K562 (cell line): Measurements from ENCODE around the gene FBXW7. TPM values are rescaled to one million over a fixed set of nuclear protein-coding genes. Genes with fewer than 3 reads are reported as not detected.

Source experiments
- ATAC-seq: fragments of 200-7000 bp; cut with Tn5 transposase; 3 replicates; pipeline ENCODE4 v1.9.1; 2020; ENCODE audit warnings: moderate library complexity
- BruUV-seq: library from RNA; stranded (reverse); fragments of 400-500 nt; replicated peaks from 2 replicates; lab custom pipeline; 2021; lab: Mats Ljungman, UMichigan
- CTCF ChIA-PET: fragments of 300-600 bp; formaldehyde crosslinking; extraction: SDS; loops from one replicate; lab custom pipeline; 2021; ENCODE audit warnings: low intra/inter-chr PET ratio; lab: Yijun Ruan, JAX
- POLR2A ChIA-PET: fragments of 300-600, 350-650 bp; sonication (Branson Sonifier 250); formaldehyde crosslinking; extraction: SDS; loops from one replicate; lab custom pipeline; 2021; ENCODE audit warnings: antibody characterized with exemption, inconsistent platforms; lab: Yijun Ruan, JAX
- DNase-seq, 4 experiments: peaks; one replicate each; pipeline versions ENCODE4 v3.0.0 to v3.0.0-alpha.2; 2011 to 2018; ENCODE audit warnings: low spot score in 3 of 4, mixed read lengths in 3 of 4; ENCODE audit errors: extremely low read depth in 1 of 4
- FAIRE-seq: peaks from 2 replicates; lab custom pipeline; 2011; peaks lifted over from hg19 to GRCh38; lab: Jason Lieb, UNC
- H2AFZ ChIP-seq: 2 replicates; pipeline ENCODE4 v1.6.0; 2011; ENCODE audit warnings: low read depth, low read length, control low read depth, inconsistent platforms
- H3K27ac ChIP-seq: fragments of 200-600 bp; 3 replicates; pipeline ENCODE4 v1.8.0; 2011; ENCODE audit warnings: low read depth, mild to moderate bottlenecking, control low read depth, inconsistent platforms, low read length, moderate library complexity, mixed read lengths; ENCODE audit errors: extremely low read depth
- H3K27me3 ChIP-seq, 2 experiments: fragments of 300-600 bp in 1 of 2; 2 replicates in 1 of 2; 3 replicates in 1 of 2; pipeline versions ENCODE4 v1.6.0 to v1.8.0; 2011; ENCODE audit warnings: inconsistent platforms in 2 of 2, low read length in 2 of 2, mild to moderate bottlenecking in 1 of 2, mixed read lengths in 1 of 2, moderate library complexity in 1 of 2; ENCODE audit not compliant: control insufficient read depth in 2 of 2, insufficient read depth in 2 of 2
- H3K36me3 ChIP-seq: fragments of 300-600 bp; 3 replicates; pipeline ENCODE4 v1.8.0; 2011; ENCODE audit warnings: mild to moderate bottlenecking, low read length, inconsistent platforms; ENCODE audit not compliant: control insufficient read depth, insufficient read depth
- H3K4me1 ChIP-seq, 2 experiments: fragments of 200-600 bp in 1 of 2; replicated peaks in 1 of 2; 2 replicates in 1 of 2; 3 replicates in 1 of 2; pipeline versions ENCODE4 v1.5.1 to v1.8.0; 2011; ENCODE audit warnings: inconsistent platforms in 2 of 2, low read length in 2 of 2, mild to moderate bottlenecking in 1 of 2, mixed read lengths in 1 of 2, moderate library complexity in 1 of 2; ENCODE audit not compliant: control insufficient read depth in 2 of 2, insufficient read depth in 2 of 2
- H3K4me2 ChIP-seq: 2 replicates; pipeline ENCODE4 v1.6.1; 2011; ENCODE audit warnings: low read length, control low read depth, inconsistent platforms, mixed read lengths; ENCODE audit not compliant: insufficient read depth
- H3K4me3 ChIP-seq: fragments of 200-600 bp; sonication (generic), shearing (Covaris generic); 2 replicates; pipeline ENCODE4 v1.5.1; 2016; ENCODE audit warnings: control low read depth, inconsistent platforms
- H3K79me2 ChIP-seq: fragments of 200-600 bp; 3 replicates; pipeline ENCODE4 v1.8.0; 2011; ENCODE audit warnings: low read length, inconsistent platforms; ENCODE audit not compliant: control insufficient read depth, insufficient read depth
- H3K9ac ChIP-seq, 2 experiments: 2 replicates each; pipeline versions ENCODE4 v1.6.0 to v1.6.1; 2011; ENCODE audit warnings: low read depth in 2 of 2, low read length in 2 of 2, control low read depth in 1 of 2, inconsistent platforms in 1 of 2, mild to moderate bottlenecking in 1 of 2, mixed read lengths in 1 of 2; ENCODE audit not compliant: insufficient read depth in 1 of 2
- H3K9me1 ChIP-seq: one replicate; pipeline ENCODE4 v1.6.0; 2011; ENCODE audit warnings: inconsistent platforms, mild to moderate bottlenecking, low read length, moderate library complexity; ENCODE audit not compliant: control insufficient read depth, insufficient read depth
- H3K9me3 ChIP-seq: replicated peaks from 2 replicates; pipeline ENCODE4 v1.5.1; 2011; ENCODE audit warnings: low read depth, low read length, inconsistent platforms; ENCODE audit not compliant: control insufficient read depth, insufficient read depth
- H4K20me1 ChIP-seq: replicated peaks from 2 replicates; pipeline ENCODE4 v1.6.1; 2011; ENCODE audit warnings: low read length, inconsistent platforms, mixed read lengths; ENCODE audit not compliant: control insufficient read depth, insufficient read depth
- ATF1 ChIP-seq, 2 experiments: fragments of 450-650 bp in 1 of 2; IDR thresholded peaks; 2 replicates each; pipeline ENCODE4 v1.6.1; 2016; ENCODE audit warnings: missing compliant biosample characterization in 1 of 2, missing genetic modification characterization in 1 of 2
- BHLHE40 ChIP-seq: IDR thresholded peaks from 2 replicates; pipeline ENCODE4 v1.6.1; 2011; ENCODE audit warnings: low read length, improper control_type of control experiment
- CAMTA2 ChIP-seq: fragments of 250-450 bp; sonication (Bioruptor Pico); conservative IDR thresholded peaks from 2 replicates; pipeline ENCODE4 v1.5.1; 2022
- HNRNPUL1 ChIP-seq: fragments of 200-400 bp; formaldehyde crosslinking; IDR thresholded peaks from 2 replicates; pipeline ENCODE4 v1.6.1; 2017; ENCODE audit warnings: low read length
- JUN ChIP-seq, 2 experiments: sonication (generic) in 1 of 2; formaldehyde crosslinking in 1 of 2; IDR thresholded peaks; 2 replicates each; pipeline versions ENCODE4 v1.6.1 to v1.8.0; 2012 to 2022; ENCODE audit warnings: borderline replicate concordance in 2 of 2, mild to moderate bottlenecking in 2 of 2, improper control_type of control experiment in 1 of 2, low read depth in 1 of 2, low read length in 1 of 2, missing genetic modification reagents in 1 of 2
- MCM2 ChIP-seq: fragments of 450-650 bp; IDR thresholded peaks from 2 replicates; pipeline ENCODE4 v1.6.1; 2017; ENCODE audit warnings: low read depth, mild to moderate bottlenecking
- MTA2 ChIP-seq: fragments of 450-650 bp; IDR thresholded peaks from 2 replicates; pipeline ENCODE4 v1.6.1; 2016; ENCODE audit warnings: low read depth
- NFYB ChIP-seq: IDR thresholded peaks from 2 replicates; pipeline ENCODE4 v1.6.1; 2011; ENCODE audit warnings: mild to moderate bottlenecking, moderate library complexity; ENCODE audit not compliant: insufficient read length; ENCODE audit errors: extremely low read depth
- PRMT5 ChIP-seq: sonication (generic); formaldehyde crosslinking; IDR thresholded peaks from 2 replicates; pipeline ENCODE4 v1.5.0; 2020; ENCODE audit warnings: missing genetic modification reagents
- RHOXF2B ChIP-seq: fragments of 250-450 bp; sonication (Bioruptor Pico); conservative IDR thresholded peaks from 2 replicates; pipeline ENCODE4 v1.5.1; 2021
- ZNF589 ChIP-seq: fragments of 200-800 bp; sonication (Bioruptor generic); IDR thresholded peaks from 2 replicates; pipeline ENCODE4 v1.6.1; 2016; ENCODE audit warnings: low read depth, missing genetic modification characterization, missing compliant biosample characterization
- ZNF707 ChIP-seq: fragments of 250-450 bp; sonication (Bioruptor Pico); conservative IDR thresholded peaks from 2 replicates; pipeline ENCODE4 v1.8.0; 2022; ENCODE audit warnings: inconsistent platforms, mild to moderate bottlenecking, moderate library complexity
- WGBS: fragments of 100-300 bp; shearing (Covaris generic); methylation state at CpG from one replicate; pipeline ENCODE4 v1.1.6; 2016; ENCODE audit warnings: low coverage, mixed read lengths; ENCODE audit not compliant: insufficient coverage; ENCODE audit errors: missing lambda C conversion rate; 5-methylcytosine and 5-hydroxymethylcytosine counted together
- in situ Hi-C: fragments of 300-500 bp; cut with MboI; formaldehyde crosslinking; loops from 4 replicates; pipeline ENCODE4 v1.15.0; 2018; ENCODE audit warnings: inconsistent platforms, mixed read lengths
- intact Hi-C: fragments of 100-400 bp; cut with micrococcal nuclease; formaldehyde crosslinking; loops from 2 replicates; pipeline ENCODE4 v1.14.2; 2022
- polyA plus RNA-seq, 8 experiments: library from polyadenylated mRNA; depleted of rRNA in 4 of 8; stranded (reverse) in 5 of 8; unstranded in 3 of 8; fragments of >200 nt; fragmentation: Nextera tagmentation in 2 of 8; fragmentation: Illumina TruSeq in 1 of 8; extraction: Ambion mirVana in 2 of 8; extraction: Trizol in 1 of 8; gene quantifications; 2 replicates each; pipeline versions ENCODE4 v1.2.1 to v1.2.3, GENCODE V29; 2011 to 2014; ENCODE audit warnings: inconsistent platforms in 1 of 8, missing spikeins in 1 of 8
- total RNA-seq, 7 experiments: library from RNA; depleted of rRNA in 6 of 7; stranded (reverse); fragments of >200 nt in 6 of 7; fragmentation: Illumina TruSeq in 2 of 7; extraction: Trizol in 2 of 7; gene quantifications; 2 replicates each; pipeline versions ENCODE4 v1.2.1 to v1.2.3, GENCODE V29; 2011 to 2021; ENCODE audit warnings: low replicate concordance in 1 of 7
- TF ChIP-seq, protein P1 (sequence below): sonication (generic); formaldehyde crosslinking; IDR thresholded peaks from 2 replicates; pipeline ENCODE4 v1.5.0; 2020; ENCODE audit warnings: missing genetic modification reagents
- TF ChIP-seq, protein P2 (sequence below): fragments of 450-650 bp; formaldehyde crosslinking; IDR thresholded peaks from 2 replicates; pipeline ENCODE4 v1.4.0; 2020; ENCODE audit warnings: mild to moderate bottlenecking, moderate library complexity

FBXW7 gene
- total and polyA plus RNA-seq, 9 of the 15 experiments (the other 6 are each of a cell fraction or from before 2014, with no cell fraction given): 6.8 to 44.2 (median 16.4) TPM

DNA sequence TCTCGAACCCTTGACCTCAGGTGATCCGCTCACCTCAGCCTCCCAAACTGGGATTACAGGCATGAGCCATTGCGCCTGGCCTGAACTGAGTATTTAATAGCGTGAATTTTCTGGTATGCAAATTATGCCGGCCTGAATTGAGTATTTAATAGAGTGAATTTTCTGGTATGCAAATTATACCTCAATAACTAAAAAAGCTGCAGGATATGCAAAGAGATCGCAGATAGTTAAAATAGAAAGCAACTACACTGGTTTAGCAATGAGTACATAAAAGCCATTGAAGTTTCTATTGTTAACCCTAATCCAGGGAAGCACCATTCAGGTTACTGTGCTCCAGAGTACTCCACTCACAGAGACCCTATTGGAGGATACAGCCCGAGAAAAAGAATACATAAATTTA lies 22.8 kb downstream of the FBXW7 start:
- FAIRE-seq (no peak), ATAC-seq (no peak)
- peaks cover 6 to 7% of the 10 kb centered on the region in 2 experiments; a peak in 2 of 5 replicates for H3K4me1 ChIP-seq
- CTCF ChIA-PET: no interaction called here
- no peak overlapping the region for H3K27ac ChIP-seq
- no peaks in the 10 kb centered on the region for H4K20me1 ChIP-seq
- no peaks in the 10 kb centered on the region for H3K27me3 ChIP-seq
- TF ChIP-seq MCM2 (no peak), PRMT5 (CRISPR knock-in tag) (no peak), CAMTA2 (CRISPR knock-in tag) (no peak), NFYB (no peak), HNRNPUL1 (no peak), BHLHE40 (no peak), ATF1 (CRISPR knock-in tag; IDR thresholded peaks at IDR 0.05) (no peak), ATF1 (tag; IDR thresholded peaks at IDR 0.05) (no peak), JUN (IDR thresholded peaks at IDR 0.05; ENCODE audit: borderline replicate concordance, low read depth, low read length) (no peak), JUN (CRISPR knock-in tag; IDR thresholded peaks at IDR 0.05; ENCODE audit: borderline replicate concordance) (no peak), ZNF589 (CRISPR knock-in tag) (no peak), MTA2 (no peak), ZNF707 (CRISPR knock-in tag) (no peak), RHOXF2B (CRISPR knock-in tag) (no peak)
- TF ChIP-seq, protein P1, sequence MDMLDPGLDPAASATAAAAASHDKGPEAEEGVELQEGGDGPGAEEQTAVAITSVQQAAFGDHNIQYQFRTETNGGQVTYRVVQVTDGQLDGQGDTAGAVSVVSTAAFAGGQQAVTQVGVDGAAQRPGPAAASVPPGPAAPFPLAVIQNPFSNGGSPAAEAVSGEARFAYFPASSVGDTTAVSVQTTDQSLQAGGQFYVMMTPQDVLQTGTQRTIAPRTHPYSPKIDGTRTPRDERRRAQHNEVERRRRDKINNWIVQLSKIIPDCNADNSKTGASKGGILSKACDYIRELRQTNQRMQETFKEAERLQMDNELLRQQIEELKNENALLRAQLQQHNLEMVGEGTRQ: no peak
- TF ChIP-seq, protein P2, sequence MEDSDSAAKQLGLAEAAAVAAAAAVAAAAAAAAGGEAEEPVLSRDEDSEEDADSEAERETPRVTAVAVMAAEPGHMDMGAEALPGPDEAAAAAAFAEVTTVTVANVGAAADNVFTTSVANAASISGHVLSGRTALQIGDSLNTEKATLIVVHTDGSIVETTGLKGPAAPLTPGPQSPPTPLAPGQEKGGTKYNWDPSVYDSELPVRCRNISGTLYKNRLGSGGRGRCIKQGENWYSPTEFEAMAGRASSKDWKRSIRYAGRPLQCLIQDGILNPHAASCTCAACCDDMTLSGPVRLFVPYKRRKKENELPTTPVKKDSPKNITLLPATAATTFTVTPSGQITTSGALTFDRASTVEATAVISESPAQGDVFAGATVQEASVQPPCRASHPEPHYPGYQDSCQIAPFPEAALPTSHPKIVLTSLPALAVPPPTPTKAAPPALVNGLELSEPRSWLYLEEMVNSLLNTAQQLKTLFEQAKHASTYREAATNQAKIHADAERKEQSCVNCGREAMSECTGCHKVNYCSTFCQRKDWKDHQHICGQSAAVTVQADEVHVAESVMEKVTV (CRISPR knock-in tag): no peak
- TF ChIP-seq, all 486 proteins: peak for 0
- BruUV-seq: no TSS peak
- no peak overlapping the region for H3K9ac ChIP-seq
- H3K9me1 ChIP-seq: no peaks in the 10 kb centered on the region
- no peak overlapping the region for H2AFZ ChIP-seq
- H3K4me2 ChIP-seq: no peak overlapping the region
- H3K9me3 ChIP-seq: no peaks in the 10 kb centered on the region
- no peak overlapping the region for H3K4me3 ChIP-seq
- WGBS: 96% methylated on average over 7 of the region's 7 CpGs
- in situ Hi-C loops: no loop called here
- intact Hi-C loops: no loop called here
- POLR2A ChIA-PET: interaction anchor here (0.6 kb wide), 1 partner anchor 415 kb away, joined by 3 read pairs; no protein-coding TSS in a partner anchor
- peaks cover 44% of the 10 kb centered on the region; the same call in 2 of the 3 replicates for H3K79me2 ChIP-seq
- no peaks in the 10 kb centered on the region for H3K36me3 ChIP-seq
- no peak for DNase-seq
